ENCODE data around the gene TPRN.
"Not testable (repeated sequence)": the region's sequence is repeated elsewhere in the genome, so short reads cannot be mapped to it uniquely, and the experiment has no call there.

TPRN gene, protein sequence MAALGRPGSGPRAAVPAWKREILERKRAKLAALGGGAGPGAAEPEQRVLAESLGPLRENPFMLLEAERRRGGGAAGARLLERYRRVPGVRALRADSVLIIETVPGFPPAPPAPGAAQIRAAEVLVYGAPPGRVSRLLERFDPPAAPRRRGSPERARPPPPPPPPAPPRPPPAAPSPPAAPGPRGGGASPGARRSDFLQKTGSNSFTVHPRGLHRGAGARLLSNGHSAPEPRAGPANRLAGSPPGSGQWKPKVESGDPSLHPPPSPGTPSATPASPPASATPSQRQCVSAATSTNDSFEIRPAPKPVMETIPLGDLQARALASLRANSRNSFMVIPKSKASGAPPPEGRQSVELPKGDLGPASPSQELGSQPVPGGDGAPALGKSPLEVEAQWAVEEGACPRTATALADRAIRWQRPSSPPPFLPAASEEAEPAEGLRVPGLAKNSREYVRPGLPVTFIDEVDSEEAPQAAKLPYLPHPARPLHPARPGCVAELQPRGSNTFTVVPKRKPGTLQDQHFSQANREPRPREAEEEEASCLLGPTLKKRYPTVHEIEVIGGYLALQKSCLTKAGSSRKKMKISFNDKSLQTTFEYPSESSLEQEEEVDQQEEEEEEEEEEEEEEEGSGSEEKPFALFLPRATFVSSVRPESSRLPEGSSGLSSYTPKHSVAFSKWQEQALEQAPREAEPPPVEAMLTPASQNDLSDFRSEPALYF

GRCh38 chr9:137200311-137201204 lies at the start of gene TPRN:
Gene TPRN, minus strand, starts transcription at chr9:137200741. Its CDS starts 30 bp downstream, at chr9:137200711.
- DNase-seq = peak; percentile 81

DNA sequence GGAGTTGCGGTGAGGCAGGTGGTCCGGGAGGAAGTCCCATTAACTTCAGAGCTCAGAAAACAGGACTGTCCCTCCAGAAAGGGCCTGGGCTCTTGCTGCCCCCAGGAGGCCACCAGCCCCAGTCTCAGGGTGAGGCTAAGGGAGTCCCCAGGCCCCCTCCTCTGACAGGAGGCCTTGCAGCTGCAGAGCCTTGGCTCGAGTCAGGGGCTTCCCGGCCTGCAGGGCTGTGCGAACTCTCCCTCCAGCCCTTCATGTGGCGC lies 47.3 kb upstream of the TPRN start:
- DNase-seq = no peak

DNA sequence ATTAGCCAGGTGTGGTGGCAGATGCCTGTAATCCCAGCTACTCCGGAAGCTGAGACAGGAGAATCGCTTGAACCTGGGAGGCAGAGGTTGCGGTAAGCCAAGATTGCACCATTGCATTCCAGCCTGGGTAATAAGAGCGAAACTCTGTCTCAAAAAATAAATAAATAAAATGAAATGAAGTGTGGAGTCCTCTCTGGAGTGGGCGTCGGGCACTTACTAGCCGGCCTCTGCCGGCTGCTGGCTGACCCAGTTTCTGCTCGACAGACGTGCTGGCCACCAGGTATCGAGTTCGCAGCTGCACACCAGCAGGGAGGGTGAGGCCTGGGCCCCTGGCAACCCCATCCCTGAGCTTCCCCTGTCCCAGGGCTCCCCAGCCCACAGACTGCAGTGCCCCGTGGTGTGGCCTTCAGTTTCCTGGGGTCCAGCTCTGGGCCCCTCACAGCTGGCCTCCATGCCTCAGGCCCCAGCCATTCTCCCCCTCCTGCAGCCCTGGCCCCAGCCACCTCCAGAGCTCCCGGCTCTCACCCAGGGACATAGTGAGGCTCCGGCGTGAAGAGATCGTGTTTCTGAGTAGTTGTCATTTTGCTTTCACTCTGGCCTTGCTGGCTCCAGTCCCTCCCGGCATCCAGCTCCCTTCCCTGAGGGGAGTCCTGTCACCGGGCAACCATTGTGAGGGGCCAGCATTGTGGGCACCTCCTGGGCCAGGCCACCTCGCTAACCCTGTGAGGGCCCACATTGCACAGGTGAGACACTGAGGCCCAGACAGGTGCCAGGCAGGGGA lies 46.8 kb upstream of the TPRN start:
- DNase-seq = no peak

DNA sequence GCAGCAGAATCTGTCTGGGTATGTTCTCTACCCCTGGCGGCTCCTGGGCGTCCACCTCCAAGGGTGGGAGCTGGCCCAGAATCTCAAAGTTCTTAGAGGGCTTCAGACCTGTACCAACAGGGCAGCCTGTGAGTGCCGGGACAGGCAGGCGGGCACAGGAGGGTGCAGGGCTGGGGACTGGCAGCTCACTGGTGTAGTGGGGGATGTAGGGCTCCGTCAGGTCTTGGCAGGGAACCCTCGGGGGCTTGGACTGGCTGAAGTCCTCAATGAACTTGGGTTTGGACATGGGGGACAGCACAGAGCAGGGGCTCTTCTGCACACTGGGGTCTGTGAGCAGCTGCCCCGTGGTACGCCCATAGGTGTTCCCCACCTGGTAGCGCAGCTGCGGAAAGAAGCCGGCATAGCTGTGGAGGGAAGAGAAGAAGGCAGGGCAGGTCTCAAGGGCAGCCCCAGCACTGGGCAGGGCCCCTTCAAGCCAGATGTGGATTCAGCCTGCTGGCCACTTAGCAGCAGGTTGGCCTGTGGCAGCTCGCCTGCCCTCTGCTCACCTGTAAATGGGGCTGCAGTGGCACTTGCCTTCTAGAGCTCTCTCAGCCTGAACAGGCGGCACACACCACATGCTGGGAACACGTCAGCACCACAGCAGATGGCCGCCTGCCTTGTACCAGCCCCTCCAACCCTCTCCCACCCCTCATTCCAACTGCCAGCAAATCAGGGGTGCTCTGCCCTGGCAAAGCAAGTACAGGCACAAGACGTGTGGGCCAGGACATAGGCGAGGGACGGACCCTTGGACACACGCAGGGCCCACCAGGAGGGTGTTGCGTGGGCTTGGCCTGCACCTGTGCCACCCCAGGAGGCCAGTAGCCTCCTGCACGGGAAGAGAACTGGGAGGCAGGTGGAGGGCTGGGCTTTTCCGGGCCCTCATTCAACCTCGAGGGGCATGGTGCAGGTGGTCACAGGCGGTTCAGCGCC lies 45.2 kb upstream of the TPRN start:
- DNase-seq = no peak

DNA sequence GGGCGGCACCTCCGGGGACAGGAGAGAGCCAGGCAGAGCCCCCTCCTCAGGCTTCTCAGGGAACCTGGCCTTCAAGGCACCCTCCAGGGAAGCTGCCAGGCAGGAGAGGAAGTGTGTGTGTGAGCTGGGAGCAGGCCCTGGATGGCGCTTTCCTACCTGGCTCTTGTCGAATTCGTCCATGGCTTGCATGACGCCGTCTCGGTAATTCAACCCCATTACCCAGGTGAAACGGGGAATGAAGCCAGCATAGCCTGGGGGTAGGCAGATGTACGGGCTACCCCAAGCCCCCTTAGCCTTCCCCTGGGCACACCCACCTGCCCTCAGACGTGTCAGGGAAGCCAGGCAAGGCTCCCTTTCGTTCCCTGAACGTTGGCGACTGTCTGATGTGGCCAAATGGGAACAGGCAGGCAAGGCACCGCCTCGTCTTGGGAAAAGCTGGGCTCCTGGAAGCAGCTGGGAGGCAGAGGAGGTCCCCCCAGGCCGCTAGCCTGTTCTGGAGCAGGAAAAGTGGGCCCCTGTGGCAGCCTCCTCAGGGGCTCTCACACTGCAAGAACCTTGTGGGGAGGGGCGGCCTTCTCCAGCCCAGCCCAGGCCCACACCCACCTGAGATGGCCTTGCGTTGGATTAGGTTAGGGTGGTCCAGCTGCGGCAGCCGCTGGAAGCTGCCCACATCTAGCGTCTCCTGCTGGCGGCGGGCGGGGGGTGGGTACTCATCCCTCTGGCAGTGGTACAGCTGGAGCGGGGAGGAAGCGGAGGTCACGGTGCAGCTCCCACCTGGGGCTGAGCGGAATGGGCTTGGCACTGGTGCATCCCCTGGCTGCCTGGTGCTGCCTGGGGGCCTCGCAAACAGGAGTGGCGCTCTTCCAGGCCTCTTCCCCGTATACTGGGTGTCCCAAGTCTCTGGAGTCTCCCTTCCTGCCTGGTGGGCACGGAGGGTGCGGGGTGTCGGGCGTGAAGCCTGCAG lies 44.2 kb upstream of the TPRN start:
- DNase-seq = no peak

DNA sequence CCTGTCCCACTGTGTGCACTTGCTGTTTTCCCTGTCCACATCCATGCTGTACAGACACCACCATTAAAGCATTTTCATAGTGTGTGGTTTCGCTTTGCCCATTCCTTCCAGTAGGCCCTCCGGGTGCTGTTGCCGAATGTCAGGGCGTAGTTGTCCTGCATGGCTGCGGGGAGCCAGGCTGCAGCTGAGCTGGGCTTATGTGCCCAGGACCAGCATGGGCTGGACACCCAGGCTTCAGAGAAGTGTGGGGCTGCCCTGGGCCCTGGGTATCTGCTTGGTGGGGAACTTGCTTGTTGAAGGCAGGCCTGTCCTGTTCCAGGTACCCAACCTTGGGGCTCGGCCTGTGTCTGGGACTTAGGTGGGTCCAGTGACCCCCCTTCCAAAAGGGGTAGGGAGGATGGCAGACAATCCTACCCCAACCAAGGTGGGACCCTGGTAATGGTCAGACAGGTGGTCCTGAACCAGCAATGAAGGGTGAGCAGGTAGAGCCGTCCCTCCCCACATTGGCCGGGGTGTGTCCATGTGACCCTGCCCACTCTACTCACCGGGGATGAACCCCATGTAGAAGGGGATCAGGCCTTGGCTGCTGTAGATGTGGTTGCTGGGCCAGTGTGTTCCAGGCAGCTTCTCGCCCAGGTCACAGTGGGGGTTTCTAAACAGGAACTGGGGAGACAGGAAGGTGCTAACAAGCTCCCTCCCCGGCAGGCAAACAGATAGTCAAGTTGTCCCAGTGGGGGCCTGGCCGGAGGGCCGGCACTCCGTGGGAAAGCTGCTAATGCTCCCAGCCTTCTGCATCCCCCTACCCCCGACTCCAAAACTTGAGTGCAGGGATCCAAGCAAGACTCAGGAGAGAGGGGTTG lies 43.3 kb upstream of the TPRN start:
- no peak for DNase-seq

- not testable (repeated sequence) for DNase-seq
These were observed 42.7 kb upstream of the TPRN start for GRCh38 chr9:137243266-137243625.

GRCh38 chr9:137242269-137243203 lies 42.0 kb upstream of the TPRN start:
- no peak for DNase-seq

DNA sequence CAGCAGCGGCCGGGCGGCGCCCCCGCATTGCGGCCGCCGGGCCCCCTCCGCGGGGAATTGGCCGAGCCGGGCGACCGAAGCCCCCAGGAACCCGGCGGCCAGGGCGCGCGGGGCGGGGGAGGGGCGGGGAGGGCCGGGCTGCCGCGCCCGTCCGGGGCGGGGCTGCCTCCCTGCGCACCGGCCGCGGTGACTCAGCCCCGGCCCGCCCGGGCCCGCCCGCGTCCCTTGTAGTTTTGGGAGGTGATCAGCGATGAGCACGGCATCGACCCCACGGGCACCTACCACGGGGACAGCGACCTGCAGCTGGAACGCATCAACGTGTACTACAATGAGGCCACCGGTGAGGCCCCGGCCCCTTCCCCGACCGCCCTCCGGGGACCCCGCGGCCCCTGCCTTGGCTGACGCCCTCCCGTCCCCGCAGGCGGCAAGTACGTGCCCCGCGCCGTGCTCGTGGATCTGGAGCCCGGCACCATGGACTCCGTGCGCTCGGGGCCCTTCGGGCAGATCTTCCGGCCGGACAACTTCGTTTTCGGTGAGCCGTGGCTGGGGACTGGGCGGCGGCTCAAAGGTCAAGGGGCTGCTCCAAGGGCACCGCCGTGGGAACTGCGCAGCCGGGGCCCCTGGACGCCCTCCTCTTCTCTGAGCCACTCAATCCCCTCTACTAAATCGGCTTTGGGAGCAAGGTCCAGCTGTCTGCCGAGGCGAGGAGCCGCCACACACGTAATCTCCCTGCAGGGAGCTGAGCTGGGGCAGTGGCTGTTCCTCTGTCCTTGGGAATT lies 41.1 kb upstream of the TPRN start:
- DNase-seq = no peak

DNA sequence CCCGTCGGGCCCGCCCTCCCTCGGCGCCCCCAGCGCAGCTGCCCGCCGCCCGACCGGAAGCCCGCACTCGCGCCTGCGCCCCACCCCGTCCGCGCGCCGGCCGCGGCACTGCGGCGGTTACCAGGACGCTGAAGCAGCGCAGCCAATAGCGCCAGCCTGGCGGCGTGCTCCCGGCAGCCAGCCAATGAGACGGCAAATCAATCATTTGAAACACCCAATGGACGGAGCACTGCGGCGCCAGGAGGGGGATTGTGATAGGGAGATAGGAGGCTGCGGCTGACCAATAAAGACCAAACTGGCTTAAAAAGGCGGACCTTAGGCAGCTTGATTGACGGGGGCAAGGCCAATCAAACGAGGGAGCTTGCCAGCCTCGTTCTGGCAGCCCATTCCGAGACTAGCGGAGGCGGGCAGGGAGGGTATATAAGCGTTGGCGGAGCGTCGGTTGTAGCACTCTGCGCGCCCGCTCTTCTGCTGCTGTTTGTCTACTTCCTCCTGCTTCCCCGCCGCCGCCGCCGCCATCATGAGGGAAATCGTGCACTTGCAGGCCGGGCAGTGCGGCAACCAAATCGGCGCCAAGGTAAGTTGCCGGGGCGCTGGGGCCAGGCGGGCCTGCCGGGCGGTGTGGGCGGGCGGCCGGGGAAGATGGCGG lies 40.4 kb upstream of the TPRN start, which contains the start of gene TUBB4B:
Gene TUBB4B (plus strand): TSS at position 447 of the 649 bp plus-strand sequence. CDS start 74 bp downstream, at position 521.
- no peak for DNase-seq

DNA sequence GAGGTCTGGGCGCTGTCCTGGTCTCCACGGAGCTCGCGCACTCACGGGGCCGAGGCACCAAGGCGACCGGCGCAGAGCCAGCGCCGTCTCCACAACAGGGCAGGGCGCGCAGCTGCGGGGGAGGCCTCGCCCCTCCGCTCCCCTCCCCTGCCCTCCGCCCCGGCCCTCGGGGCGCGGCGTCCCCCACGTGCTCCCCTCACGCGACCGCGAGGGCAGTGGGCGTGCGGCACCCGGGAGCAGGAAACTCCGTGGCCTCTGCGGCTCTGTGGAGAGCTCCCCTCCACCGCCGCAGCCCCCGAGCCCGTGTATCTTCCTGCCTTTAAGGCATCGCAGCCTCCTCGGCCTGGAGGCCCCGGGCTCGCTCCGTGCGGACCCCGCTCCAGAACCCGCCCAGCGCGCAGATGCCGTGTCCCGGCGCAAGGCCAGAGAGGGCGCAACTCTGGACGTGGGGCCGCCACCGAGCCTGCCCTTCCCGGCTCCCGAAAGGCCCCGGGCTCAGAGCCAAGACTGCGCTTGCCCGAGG lies 39.8 kb upstream of the TPRN start:
- no peak for DNase-seq

GRCh38 chr9:137239541-137240200 lies 39.1 kb upstream of the TPRN start:
- not testable (repeated sequence) for DNase-seq

DNA sequence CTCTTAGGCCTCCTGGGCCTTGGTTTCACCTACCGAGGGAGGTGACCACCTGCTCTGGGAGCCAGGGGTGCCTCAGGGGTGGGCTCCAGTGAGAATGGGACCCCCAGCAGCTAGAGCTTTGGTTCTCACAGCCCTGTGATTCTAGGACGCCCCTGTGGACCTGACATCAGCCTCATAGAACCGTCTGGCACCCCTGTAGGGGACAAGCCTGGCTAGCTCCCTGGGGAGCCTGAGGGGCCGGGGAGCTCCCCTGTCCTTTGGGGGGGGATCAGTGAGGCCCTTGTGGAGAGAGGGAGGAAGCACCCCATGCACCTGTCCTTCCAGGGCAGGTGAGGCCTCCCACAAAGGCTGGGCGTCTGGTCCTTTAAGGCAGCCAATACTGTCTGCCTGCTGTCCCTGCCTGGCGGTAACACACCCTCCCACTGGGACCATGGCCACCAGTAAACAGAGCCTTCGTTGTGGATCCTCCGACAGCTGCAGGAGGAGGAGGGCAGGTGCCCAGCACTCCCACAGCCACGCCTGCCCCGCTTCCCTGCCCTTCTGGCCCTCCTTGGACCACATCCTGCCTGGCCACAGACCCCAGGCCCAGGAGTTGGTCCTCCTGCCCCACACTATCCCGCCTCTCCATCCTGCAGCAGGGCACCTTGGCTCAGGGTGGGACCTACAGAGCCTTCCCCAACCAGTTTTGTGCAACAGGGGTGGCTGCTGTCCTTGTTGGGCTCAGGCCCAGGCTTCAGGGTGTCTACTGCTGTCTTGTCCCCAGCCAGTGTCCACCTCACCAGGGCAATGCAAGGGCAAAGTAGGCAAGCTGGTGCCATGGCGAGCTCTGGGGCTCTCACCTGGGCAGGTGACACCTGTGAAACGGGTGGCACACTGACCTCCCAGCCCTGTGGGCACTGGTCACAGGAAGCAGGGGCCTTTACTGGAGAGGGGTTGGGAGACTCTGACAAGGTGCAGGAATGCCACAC lies 37.5 kb upstream of the TPRN start:
- no peak for DNase-seq

- no peak for DNase-seq
These were observed 36.4 kb upstream of the TPRN start for GRCh38 chr9:137236936-137237421.
